NCI-H524 treated with DMSO at 0.1 percent for 48 hours (cell line): ENCODE measurements around the gene B4GALNT3.

Experiments
- DNase-seq: peaks from one replicate; lab custom pipeline; 2025; lab: John Stamatoyannopoulos, UW

B4GALNT3 gene

GRCh38 chr12:593396-594270 is 133.9 kb downstream of the B4GALNT3 start:
- no peak for DNase-seq

GRCh38 chr12:597926-598568 is 138.3 kb downstream of the B4GALNT3 start:
- no peak for DNase-seq

DNA sequence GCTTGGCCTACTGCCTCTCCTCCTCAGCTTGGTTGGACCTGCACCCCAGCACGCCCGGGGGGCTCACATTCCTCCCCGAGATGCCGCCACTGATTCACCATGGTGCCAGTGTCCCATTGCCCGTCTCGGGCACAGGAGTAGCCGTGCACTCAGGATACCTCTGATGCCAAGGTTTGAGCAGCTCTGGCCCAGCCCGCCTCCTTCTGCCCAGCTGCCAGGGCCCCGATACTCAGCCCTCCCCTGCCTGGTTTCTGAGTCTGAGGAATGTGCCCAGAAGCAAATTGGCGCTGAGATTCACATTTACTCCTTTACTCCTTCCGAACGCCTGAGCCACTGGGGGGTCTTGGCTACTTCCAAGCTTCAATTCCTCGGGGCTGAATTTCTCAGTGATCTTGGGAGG is 140.0 kb downstream of the B4GALNT3 start:
- DNase-seq, result no peak

DNA sequence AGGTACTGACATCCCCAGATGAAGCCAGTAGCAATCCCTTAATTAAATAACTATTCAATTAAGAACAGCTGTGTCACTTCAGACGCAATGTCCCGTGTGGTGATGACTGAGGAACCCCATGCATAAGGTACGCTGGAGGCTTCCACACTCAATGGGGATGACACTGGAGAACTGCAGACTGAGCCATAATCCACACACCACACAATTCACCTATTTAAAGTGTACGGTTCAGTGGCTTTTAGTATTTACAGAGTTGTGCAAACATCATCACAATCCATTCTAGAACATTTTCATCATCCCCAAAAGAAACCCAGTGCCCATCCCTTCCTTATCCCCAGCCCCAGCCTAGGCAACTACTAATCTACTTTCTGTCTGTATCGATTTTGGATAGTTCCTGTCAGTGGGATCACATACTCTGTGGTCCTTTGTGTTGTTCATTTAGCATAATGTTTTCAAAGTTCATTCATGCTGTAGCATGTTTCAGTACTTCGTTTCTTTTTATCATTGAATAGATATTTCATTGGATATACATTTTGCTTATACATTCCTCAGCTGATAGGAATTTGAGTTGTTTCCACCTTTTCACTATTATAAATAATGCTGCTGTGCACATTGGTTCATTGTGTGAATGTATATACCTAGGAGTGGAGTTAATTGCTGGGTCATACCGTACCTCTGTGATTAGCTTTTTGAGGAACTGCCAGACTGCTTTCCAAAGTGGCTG is 142.4 kb downstream of the B4GALNT3 start:
- DNase-seq, result no peak

DNA sequence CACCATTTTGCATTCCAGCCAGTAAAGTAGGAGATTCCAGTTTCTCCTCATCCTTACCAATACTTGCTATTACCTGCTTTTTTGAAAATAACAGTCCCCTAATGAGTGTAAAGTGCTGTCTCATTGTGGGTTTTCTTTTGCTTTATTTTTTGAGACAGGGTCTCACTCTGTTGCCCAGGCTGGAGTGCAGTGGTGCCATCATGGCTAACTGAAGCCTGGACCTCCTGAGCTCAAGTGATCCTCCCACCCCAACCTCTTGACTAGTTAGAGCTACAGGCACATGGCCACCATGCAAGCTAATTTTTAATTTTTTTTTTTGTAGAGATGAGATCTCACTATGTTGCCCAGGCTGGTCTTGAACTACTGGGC is 142.9 kb downstream of the B4GALNT3 start:
- DNase-seq, result no peak

GRCh38 chr12:604956-605355 is 145.2 kb downstream of the B4GALNT3 start:
- DNase-seq, result no peak

GRCh38 chr12:607541-608001 is 147.8 kb downstream of the B4GALNT3 start:
- DNase-seq, result no peak

DNA sequence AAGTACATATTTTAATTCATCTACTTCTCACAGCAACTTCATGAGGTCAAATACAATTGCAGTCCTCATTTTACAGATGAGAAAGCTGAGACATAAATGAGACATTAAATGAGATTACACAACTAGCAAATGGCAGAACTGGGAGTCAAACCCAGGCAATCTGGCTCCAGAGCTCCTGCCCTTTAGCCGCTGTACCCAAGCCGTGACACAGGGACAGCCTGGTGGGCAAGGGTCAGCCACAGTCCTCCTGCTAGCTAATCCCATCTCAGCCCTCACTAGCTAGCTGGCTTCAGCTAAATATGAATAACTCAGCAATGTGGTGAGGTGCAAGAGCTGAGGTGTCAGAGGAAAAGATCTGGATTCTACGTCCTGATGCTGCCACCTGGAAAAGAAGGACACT is 148.7 kb downstream of the B4GALNT3 start:
- no peak for DNase-seq

DNA sequence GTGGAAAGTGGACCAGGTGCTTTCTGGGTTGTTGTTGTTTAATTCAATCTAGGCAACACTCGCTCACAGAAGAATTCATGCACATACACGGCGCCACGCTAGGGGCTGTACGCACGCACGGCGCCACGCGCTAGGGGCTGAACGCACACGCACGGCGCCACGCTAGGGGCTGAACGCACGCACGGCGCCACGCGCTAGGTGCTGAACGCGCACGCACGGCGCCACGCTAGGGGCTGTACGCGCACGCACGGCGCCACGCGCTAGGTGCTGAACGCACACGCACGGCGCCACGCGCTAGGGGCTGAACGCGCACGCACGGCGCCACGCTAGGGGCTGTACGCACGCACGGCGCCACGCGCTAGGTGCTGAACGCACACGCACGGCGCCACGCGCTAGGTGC is 149.2 kb downstream of the B4GALNT3 start:
- no peak for DNase-seq

DNA sequence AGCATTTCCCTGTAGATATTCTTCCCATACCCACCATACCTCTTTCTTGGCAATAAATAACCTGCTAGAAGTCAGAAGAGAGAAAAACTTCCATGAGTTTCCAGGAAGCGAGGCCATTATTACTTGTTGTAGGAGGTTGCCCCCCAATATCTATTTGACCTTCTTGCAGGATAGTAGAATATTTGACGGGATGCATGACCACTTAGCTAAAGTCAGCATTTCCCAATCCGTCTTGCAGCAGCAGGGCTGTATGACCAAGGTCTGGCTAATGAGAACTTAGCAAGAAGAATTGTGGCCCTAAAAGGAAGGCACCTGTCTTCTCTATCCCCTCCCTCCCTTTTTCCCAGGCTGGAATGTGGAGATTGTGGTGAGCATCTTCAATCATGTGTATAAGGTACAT is 152.0 kb downstream of the B4GALNT3 start:
- no peak for DNase-seq

DNA sequence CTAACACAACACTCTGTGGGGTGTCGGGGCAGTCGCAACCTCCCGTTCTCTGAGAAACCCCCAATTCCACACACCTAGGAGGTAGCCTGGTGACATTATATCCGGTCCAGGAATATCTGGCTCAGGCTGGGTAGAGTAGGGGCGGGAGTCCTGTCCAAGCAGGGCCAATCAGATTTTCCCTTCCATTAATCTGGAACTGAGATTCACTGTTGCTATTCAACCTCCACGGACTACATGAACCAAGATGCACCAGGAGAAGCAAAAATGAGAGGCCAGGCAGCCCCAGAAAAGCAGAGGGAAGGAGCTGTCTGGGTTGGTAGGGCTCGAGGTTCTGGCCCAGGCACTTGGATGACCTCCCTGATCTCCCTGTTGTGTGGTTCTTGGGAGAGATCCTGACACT is 152.6 kb downstream of the B4GALNT3 start:
- DNase-seq, result no peak

DNA sequence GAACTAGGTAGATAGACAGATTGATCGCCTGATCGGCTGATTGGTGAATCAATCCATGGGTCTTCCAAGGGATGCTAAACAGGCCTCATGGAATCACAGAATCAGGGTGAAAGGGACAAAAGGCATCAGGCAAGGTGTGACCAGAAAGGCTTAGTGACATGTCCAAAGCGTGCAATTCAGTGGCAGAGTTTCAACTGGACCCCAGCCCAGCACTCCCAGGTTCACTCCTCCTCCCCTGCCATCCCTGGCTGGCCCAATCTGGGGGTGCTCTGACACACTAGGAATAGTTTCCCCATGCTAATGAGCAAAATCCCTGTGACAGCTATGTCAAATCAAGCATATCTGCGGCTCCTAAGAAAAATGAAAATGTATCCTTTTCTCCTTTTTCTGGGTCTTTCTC is 153.1 kb downstream of the B4GALNT3 start:
- no peak for DNase-seq
